GM18520 (cell line): Measurements from ENCODE around the gene LPAR5.
"Not testable (repeated sequence)": the region's sequence is repeated elsewhere in the genome, so short reads cannot be mapped to it uniquely, and the experiment has no call there.

Experiments
- ATAC-seq: cut with Tn5 transposase; IDR thresholded peaks from one replicate; pipeline ENCODE4 v1.9.1; 2021; ENCODE audit not compliant: unreplicated experiment

The LPAR5 gene

DNA sequence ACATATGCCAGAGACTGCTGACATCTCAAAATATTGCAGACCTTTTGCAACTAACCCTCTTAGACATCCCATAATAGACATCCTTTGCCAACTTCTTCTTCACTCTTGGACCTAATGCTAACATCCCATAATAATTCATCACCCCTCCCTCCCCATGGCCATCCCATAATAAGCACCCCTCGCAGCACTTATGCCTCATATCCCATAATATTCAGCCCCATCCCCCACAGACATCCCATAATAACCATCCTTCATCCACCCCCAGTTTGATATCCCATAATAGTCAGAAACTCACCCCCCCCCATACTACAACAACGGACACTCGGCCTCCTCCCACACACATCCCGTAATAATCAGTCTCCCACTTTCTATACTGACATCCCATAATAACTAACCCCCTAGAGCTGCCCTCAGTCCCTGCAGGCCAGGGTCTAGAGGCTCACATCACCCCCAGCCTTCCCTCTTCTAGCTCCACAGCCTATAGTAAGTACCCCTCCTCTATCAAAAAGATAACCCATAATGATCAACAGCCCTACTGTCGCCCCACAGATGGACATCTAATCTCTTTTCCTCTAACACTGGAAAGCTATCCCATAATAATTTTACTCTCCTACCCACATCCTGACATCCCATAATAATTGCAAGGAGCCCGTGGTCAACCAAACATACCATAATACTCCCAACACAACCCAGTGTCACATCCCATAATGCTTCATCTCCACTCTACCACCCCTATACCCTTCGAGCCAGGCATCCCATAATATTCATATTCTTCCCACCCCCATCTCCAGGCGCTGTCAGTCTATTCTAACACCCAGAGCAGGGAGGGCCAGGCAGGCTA is 27.8 kb downstream of the LPAR5 start:
- ATAC-seq: no peak

DNA sequence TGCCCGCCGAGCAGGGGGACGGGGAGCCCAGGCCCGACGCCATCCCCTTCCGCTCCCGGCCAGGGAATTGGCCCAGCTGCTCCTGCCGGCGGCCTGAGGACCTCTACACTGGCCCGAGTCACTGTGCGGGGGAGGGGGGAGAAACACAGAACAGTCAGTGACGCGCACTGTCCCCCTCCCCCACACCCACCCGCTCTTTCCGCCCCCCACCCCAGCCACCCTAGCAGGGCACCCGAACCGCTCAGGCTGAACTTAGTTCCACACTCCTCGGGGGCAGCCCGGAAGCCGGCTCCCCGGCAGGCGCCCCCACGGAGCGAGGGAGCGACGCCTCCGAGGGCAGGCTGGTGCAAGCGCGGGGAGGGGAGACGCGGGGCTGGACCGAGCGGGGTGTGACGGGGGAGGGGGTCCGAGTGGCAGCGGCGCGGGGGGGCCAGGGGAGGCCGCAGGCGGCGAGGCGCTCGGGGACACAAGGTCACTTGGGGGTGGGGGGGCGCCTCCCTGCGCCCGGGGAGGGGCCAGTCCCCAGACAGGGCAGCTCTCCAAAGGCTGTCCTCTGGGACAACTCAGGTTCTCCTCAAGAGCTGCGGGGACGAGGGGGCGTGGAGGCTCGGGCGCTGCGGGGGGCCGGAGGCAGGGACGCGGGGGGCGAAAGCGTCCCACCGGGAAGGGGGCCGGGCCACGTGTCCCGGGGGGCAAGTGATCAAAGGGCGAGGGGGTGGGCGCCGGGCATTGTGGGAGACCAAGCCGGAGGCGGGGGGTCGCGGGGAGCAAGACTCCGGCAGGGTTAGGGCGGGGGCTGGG is 29.2 kb downstream of the LPAR5 start:
- no peak for ATAC-seq

GRCh38 chr12:6605421-6606330 is 30.1 kb downstream of the LPAR5 start:
- no peak for ATAC-seq

DNA sequence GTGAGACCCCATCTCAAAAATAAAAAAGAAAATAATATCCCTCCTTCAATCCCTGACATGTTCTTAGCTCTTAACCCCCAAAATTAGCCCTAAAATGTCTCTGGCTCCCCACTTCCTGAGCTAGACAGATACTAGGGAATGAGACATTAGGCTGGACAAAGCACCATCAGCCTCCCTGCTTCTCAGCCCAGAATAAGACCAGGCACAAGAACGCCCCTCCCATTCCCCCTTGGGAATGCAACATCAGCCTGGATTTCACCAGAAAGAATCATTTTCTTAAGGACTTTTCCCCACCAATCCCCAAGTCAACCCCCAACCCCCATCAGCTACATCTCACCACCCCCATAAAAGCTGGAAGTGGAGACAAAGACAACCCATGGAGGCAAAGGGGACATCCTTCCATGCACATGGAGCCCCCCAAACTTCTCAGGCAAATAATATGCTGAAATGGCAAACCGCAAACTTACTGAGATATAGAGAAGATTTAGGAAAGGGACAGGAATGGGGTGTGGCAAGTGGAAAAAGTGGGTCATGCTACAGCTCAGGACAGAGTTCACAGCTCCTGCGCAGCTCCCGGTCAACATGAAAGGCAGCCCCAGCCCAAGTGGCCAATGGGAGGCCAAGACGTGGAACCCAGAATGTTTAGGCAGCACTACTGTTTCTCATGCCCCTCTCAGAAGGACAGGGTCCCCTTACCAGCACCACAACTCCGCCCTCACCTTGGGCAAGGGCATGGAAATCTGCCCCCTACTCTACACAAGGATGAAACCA is 31.3 kb downstream of the LPAR5 start:
- ATAC-seq: no peak

DNA sequence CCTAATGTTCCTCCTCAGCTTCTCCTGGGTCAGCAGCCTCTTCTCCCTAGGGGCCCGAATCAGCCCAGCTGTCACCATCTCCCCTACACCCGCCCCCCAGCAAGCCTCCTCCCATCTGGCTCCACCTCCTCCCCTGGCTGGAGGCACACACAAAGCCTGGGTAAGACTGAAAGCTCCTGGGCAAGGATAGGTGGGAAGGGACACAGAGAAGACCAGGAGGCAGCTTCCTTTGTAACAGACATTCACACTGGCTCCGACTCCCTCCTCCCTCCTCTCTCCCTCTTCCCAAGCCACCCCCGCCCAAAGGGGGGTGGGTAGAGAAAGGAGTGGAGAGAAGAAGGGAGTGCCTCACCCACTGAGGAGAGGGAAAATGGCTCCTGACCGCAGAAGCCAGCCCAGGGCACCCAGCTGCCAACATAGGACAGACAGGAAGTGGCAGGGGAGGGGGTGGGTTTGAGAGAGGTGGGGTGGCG is 32.6 kb downstream of the LPAR5 start:
- ATAC-seq: no peak

GRCh38 chr12:6602526-6602925 is 33.2 kb downstream of the LPAR5 start:
- ATAC-seq: no peak

- ATAC-seq: not testable (repeated sequence)
Measured at GRCh38 chr12:6595673-6596072, 40.1 kb downstream of the LPAR5 start.

DNA sequence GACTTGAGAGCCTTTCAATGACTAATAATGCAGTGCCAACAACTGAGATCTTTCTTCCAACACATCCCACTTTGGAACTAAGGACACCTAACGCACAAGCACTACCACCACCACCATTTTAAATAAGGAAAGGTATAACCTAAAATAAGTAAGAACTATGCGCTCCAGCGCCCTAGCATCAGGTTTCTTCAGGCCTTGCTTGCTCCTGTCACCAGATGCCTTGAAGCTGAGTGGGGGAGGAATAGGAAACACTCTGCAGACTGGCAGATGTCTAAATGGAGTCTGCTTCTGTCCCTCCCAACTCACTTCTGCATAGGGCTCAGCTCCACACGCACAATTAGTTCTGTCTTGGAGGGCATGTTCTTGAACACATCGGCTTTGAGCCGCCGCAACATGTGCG is 43.7 kb downstream of the LPAR5 start:
- ATAC-seq: no peak

DNA sequence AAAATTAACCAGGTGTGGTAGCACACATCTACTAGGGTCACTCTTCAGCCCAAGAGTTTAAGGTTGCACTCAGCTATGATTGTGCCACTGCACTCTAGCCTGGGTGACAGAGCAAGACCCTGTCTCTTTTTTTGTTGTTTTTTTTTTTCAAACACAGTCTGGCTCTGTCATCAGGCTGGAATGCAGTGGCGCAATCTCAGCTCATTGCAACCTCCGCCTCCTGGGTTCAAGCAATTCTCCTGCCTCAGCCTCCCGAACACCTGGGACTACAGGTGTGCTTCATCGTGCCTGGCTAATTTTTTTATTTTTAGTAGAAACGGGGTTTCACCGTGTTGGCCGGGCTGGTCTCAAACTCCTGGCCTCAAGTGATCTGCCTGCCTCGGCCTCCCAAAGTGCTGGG is 49.2 kb downstream of the LPAR5 start:
- not testable (repeated sequence) for ATAC-seq

- ATAC-seq: no peak
Measured at GRCh38 chr12:6584293-6584692, 51.5 kb downstream of the LPAR5 start.

DNA sequence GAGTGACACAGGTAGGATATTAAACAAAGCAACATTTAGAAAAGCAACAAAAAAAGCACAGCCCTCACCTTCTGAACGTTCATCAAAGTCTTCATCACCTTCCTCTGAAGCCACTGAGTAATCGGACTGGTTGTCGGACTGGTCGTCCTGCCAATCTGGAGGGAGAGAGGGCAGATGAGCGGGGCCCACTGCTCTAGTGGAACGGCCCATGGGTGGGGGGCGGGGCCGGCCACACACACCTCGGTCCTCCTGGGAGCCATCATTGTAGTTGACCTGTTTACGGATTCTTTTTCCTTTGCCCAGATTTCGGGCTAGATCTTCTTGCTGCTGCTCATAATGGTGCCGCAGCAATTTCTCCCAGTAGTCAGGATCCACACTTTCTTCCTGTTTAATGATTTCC is 52.8 kb downstream of the LPAR5 start:
- no peak for ATAC-seq

GRCh38 chr12:6582196-6582595 is 53.6 kb downstream of the LPAR5 start:
- ATAC-seq: no peak

DNA sequence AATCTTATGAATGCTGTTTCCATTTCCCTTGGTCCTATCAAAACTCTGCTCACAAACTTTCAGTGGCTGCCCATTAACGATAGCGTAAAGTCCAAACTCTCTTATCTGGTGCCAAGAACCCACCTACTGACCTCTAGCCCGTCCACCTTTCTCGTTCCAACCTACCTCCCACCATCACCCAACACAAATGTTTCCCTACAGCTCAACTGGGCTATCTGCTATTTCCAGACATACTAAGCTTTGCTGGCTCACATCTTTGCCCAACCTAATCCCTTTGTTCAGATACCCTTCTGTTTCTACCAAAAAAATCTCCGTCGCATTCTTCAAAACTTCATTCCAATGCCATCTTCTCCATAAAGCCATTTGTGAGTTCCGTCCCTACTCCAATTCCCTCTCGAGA is 60.1 kb downstream of the LPAR5 start:
- ATAC-seq: no peak

DNA sequence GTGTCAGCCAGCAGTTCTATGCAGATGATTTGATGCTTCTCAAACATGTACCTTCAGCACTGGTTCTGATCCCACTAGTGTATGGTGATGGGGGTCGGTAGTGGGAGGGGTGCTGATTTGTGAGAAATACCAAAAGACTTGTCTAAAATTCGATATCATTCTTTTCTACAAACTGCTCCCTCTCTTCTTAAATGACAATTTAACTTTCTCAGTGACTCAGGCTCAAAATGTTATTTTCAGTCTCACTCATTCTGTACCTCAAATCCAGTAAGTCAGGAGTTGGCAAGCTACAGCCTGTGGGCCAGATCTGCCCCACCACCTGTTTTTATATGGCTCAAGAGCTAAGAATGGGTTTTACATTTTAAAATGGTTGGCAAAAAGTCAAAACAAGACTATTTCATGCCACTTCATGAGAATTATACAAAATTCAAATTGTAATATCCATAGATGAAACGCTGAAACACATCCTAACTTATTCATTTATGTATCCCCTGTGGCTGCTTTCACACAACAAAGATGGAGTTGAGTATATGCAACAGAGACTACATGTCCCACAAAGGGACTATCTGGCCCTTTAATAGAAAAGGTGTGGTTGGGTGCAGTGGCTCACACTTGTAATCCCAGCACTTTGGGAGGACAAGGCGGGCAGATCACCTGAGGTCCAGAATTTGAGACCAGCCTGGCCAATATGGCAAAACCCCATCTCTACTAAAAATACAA is 61.0 kb downstream of the LPAR5 start:
- no peak for ATAC-seq

- ATAC-seq: no peak
Measured at GRCh38 chr12:6573001-6573400, 62.8 kb downstream of the LPAR5 start.

- ATAC-seq: no peak
Measured at GRCh38 chr12:6570264-6570887, 65.4 kb downstream of the LPAR5 start.

- ATAC-seq: no peak
Measured at GRCh38 chr12:6569786-6570185, 66.0 kb downstream of the LPAR5 start.

GRCh38 chr12:6569312-6569711 is 66.4 kb downstream of the LPAR5 start:
- no peak for ATAC-seq
